HepG2 (cell line): Measurements from ENCODE around the gene JAG1. TPM values are rescaled to one million over a fixed set of nuclear protein-coding genes. Genes with fewer than 3 reads are reported as not detected.

Source experiments
- CREB3 ChIP-seq: sonication (generic); formaldehyde crosslinking; IDR thresholded peaks from 2 replicates; pipeline ENCODE4 v1.5.0; 2020; ENCODE audit warnings: missing genetic modification reagents
- ELF3 ChIP-seq: IDR thresholded peaks from 2 replicates; pipeline ENCODE4 v1.6.1; 2016; ENCODE audit warnings: missing genetic modification reagents, missing compliant biosample characterization
- FLYWCH1 ChIP-seq: sonication (generic); formaldehyde crosslinking; IDR thresholded peaks from 2 replicates; pipeline ENCODE4 v1.8.1; 2023; ENCODE audit warnings: mild to moderate bottlenecking, missing genetic modification reagents
- FOXP4 ChIP-seq: sonication (generic); formaldehyde crosslinking; IDR thresholded peaks from 2 replicates; pipeline ENCODE4 v1.4.0; 2020; ENCODE audit warnings: missing genetic modification reagents
- HDAC1 ChIP-seq: sonication (generic); formaldehyde crosslinking; IDR thresholded peaks from 2 replicates; pipeline ENCODE4 v1.5.1; 2020; ENCODE audit warnings: mild to moderate bottlenecking, missing genetic modification reagents
- KMT2B ChIP-seq: IDR thresholded peaks from 2 replicates; pipeline ENCODE4 v1.6.1; 2016; ENCODE audit warnings: missing genetic modification reagents, missing compliant biosample characterization
- MAX ChIP-seq: IDR thresholded peaks from 2 replicates; pipeline ENCODE4 v1.6.1; 2012; ENCODE audit warnings: inconsistent platforms
- NBN ChIP-seq: fragments of 450-650 bp; conservative IDR thresholded peaks from 2 replicates; pipeline ENCODE4 v1.6.1; 2017
- NR2F6 ChIP-seq, 2 experiments: IDR thresholded peaks; 2 replicates each; pipeline ENCODE4 v1.6.1; 2016; ENCODE audit warnings: antibody characterized with exemption in 1 of 2, mild to moderate bottlenecking in 1 of 2
- PHF8 ChIP-seq: sonication (generic); formaldehyde crosslinking; IDR thresholded peaks from 2 replicates; pipeline ENCODE4 v1.5.0; 2020; ENCODE audit warnings: missing genetic modification reagents
- RFX3 ChIP-seq: IDR thresholded peaks from 2 replicates; pipeline ENCODE4 v1.6.1; 2016; ENCODE audit warnings: missing biosample characterization, missing genetic modification reagents
- SMAD9 ChIP-seq: sonication (generic); formaldehyde crosslinking; IDR thresholded peaks from 2 replicates; pipeline ENCODE4 v1.5.1; 2020; ENCODE audit warnings: mild to moderate bottlenecking, missing genetic modification reagents
- SSRP1 ChIP-seq: IDR thresholded peaks from 2 replicates; pipeline ENCODE4 v1.6.1; 2016; ENCODE audit warnings: control low read depth
- TFDP2 ChIP-seq: sonication (generic); formaldehyde crosslinking; IDR thresholded peaks from 2 replicates; pipeline ENCODE4 v1.4.0; 2020; ENCODE audit warnings: missing genetic modification reagents
- YEATS2 ChIP-seq: sonication (generic); formaldehyde crosslinking; IDR thresholded peaks from 2 replicates; pipeline ENCODE4 v1.4.0; 2020; ENCODE audit warnings: missing genetic modification reagents, borderline replicate concordance
- ZMYM3 ChIP-seq: sonication (generic); formaldehyde crosslinking; IDR thresholded peaks from 2 replicates; pipeline ENCODE4 v1.5.1; 2020; ENCODE audit warnings: mild to moderate bottlenecking, missing genetic modification reagents
- ZNF224 ChIP-seq: sonication (generic); formaldehyde crosslinking; IDR thresholded peaks from 2 replicates; pipeline ENCODE4 v1.5.0; 2020; ENCODE audit warnings: mild to moderate bottlenecking, missing genetic modification reagents
- ZNF382 ChIP-seq: sonication (generic); formaldehyde crosslinking; IDR thresholded peaks from 2 replicates; pipeline ENCODE4 v1.5.0; 2020; ENCODE audit warnings: missing genetic modification reagents, mild to moderate bottlenecking, borderline replicate concordance
- ZNF598 ChIP-seq: sonication (generic); formaldehyde crosslinking; IDR thresholded peaks from 2 replicates; pipeline ENCODE4 v1.5.1; 2020; ENCODE audit warnings: mild to moderate bottlenecking, missing genetic modification reagents, borderline replicate concordance
- ZNF652 ChIP-seq: IDR thresholded peaks from 2 replicates; pipeline ENCODE4 v1.6.1; 2016; ENCODE audit warnings: low read depth, borderline replicate concordance
- ZNF672 ChIP-seq: sonication (generic); formaldehyde crosslinking; IDR thresholded peaks from 2 replicates; pipeline ENCODE4 v1.8.1; 2022; ENCODE audit warnings: missing genetic modification reagents
- ZNF75D ChIP-seq: sonication (generic); formaldehyde crosslinking; IDR thresholded peaks from 2 replicates; pipeline ENCODE4 v1.8.1; 2023; ENCODE audit warnings: missing genetic modification reagents, mild to moderate bottlenecking, borderline replicate concordance
- ZNF777 ChIP-seq: sonication (generic); formaldehyde crosslinking; IDR thresholded peaks from 2 replicates; pipeline ENCODE4 v1.4.0; 2020; ENCODE audit warnings: missing genetic modification reagents
- ZSCAN30 ChIP-seq: sonication (generic); formaldehyde crosslinking; IDR thresholded peaks from 2 replicates; pipeline ENCODE4 v1.5.0; 2020; ENCODE audit warnings: mild to moderate bottlenecking, missing genetic modification reagents
- polyA plus RNA-seq, 8 experiments: library from polyadenylated mRNA; depleted of rRNA in 3 of 8; stranded (reverse) in 7 of 8; unstranded in 1 of 8; fragments of >200 nt; fragmentation: Illumina TruSeq in 4 of 8; extraction: Trizol in 4 of 8; gene quantifications; 2 replicates each; pipeline versions ENCODE4 v1.2.1 to v1.2.3, GENCODE V29; 2011 to 2016; ENCODE audit warnings: low read depth in 4 of 8, missing spikeins in 1 of 8, mixed read lengths in 1 of 8; ENCODE audit not compliant: insufficient read depth in 1 of 8
- total RNA-seq, 5 experiments: library from RNA; depleted of rRNA; stranded (reverse); fragments of >200 nt; fragmentation: Illumina TruSeq; extraction: Trizol; gene quantifications; 2 replicates each; pipeline ENCODE4 v1.2.3, GENCODE V29; 2016; ENCODE audit warnings: low read depth in 1 of 5

JAG1 gene
- total and polyA plus RNA-seq, 2 of the 13 experiments (the other 11 are each of a cell fraction or from before 2014, with no cell fraction given) = 47.1 to 56.3 TPM

- no peak for TF ChIP-seq ZNF598 (CRISPR knock-in tag)
- no peak for TF ChIP-seq RFX3 (CRISPR knock-in tag)
- TF ChIP-seq SMAD9 = no peak
- TF ChIP-seq FLYWCH1 = no peak
- TF ChIP-seq ZNF224 (CRISPR knock-in tag) = no peak
- TF ChIP-seq ZNF777 (CRISPR knock-in tag) = no peak
- no peak for TF ChIP-seq SSRP1 (CRISPR knock-in tag)
- 0 out of 2 replicates have a peak, but pooled peaks have one; percentile 13 for TF ChIP-seq CREB3 (CRISPR knock-in tag)
- TF ChIP-seq NBN = no peak
- 0 out of 2 replicates have a peak, but pooled peaks have one; percentile 35 for TF ChIP-seq ZMYM3 (CRISPR knock-in tag)
- TF ChIP-seq ZNF382 (CRISPR knock-in tag) = no peak
- no peak for TF ChIP-seq HDAC1
- TF ChIP-seq FOXP4 (CRISPR knock-in tag) = peak; percentile 67
- no peak; the same call in 1 of the 2 replicates for TF ChIP-seq NR2F6 (IDR thresholded peaks at IDR 0.05)
- 0 out of 2 replicates have a peak, but pooled peaks have one; percentile 37 for TF ChIP-seq NR2F6 (CRISPR knock-in tag; IDR thresholded peaks at IDR 0.05)
- no peak; the same call in none of the 2 replicates for TF ChIP-seq MAX
- 0 out of 2 replicates have a peak, but pooled peaks have one; percentile 3 for TF ChIP-seq YEATS2
- peak; percentile 36 for TF ChIP-seq PHF8 (CRISPR knock-in tag)
- TF ChIP-seq ZNF672 (CRISPR knock-in tag) = no peak
- no peak for TF ChIP-seq ZSCAN30 (CRISPR knock-in tag)
- TF ChIP-seq ZNF75D (CRISPR knock-in tag) = no peak
- 0 out of 2 replicates have a peak, but pooled peaks have one; percentile 45 for TF ChIP-seq KMT2B (CRISPR knock-in tag)
- peak; percentile 40; the same call in 1 of the 2 replicates for TF ChIP-seq TFDP2 (CRISPR knock-in tag)
- peak; percentile 32; the same call in 1 of the 2 replicates for TF ChIP-seq ELF3
- TF ChIP-seq ZNF652 (CRISPR knock-in tag) = no peak
These were observed 38.2 kb upstream of the JAG1 start (continued) for GRCh38 chr20:10711903-10712451.
